ENCODE measurements around the gene OGT.

OGT gene

DNA sequence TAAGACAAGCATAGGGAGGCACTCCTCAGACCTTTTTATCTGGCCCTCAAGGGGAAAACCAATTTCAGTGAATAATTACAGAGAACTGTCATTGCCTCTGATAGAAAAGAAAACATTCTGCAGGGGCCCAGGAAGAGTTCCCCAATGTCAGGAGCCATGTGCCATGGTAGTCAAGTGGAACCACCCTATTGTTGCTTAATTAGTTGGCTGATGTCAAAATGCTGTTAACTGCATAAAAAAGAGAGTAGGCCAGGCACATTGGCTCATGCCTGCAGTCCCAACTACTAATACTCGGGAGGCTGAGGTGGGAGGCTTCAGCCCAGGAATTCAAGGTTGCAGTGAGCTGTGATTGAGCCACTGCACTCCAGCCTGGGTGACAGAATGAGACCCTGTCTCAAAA is 28.6 kb upstream of the OGT start:
- no peak for TF ChIP-seq GLIS2 (tag by site-specific recombination; IDR thresholded peaks at IDR 0.05)
- TF ChIP-seq ZNF311 (tag by site-specific recombination; IDR thresholded peaks at IDR 0.05; ENCODE audit: borderline replicate concordance) = no peak
- no peak for TF ChIP-seq ZNF292 (tag by site-specific recombination; IDR thresholded peaks at IDR 0.05; ENCODE audit: borderline replicate concordance, low read depth)
- no peak for TF ChIP-seq HOXC10 (CRISPR knock-in tag; IDR thresholded peaks at IDR 0.05)
- no peak for TF ChIP-seq ZNF274 (IDR thresholded peaks at IDR 0.05; ENCODE audit: low read length)
- no peak for TF ChIP-seq ZNF274 (tag by site-specific recombination; IDR thresholded peaks at IDR 0.05; ENCODE audit: borderline replicate concordance)
- TF ChIP-seq ZNF23 (tag by site-specific recombination; IDR thresholded peaks at IDR 0.05; ENCODE audit: borderline replicate concordance) = no peak
- TF ChIP-seq ZFP69B (tag by site-specific recombination; IDR thresholded peaks at IDR 0.05) = no peak
- TF ChIP-seq ZNF239 (tag by site-specific recombination; IDR thresholded peaks at IDR 0.05) = no peak
- TF ChIP-seq ZNF140 (tag by site-specific recombination; IDR thresholded peaks at IDR 0.05) = no peak
- no peak for TF ChIP-seq ZNF335 (tag by site-specific recombination; conservative IDR thresholded peaks at IDR 0.05)
- TF ChIP-seq, protein P1, sequence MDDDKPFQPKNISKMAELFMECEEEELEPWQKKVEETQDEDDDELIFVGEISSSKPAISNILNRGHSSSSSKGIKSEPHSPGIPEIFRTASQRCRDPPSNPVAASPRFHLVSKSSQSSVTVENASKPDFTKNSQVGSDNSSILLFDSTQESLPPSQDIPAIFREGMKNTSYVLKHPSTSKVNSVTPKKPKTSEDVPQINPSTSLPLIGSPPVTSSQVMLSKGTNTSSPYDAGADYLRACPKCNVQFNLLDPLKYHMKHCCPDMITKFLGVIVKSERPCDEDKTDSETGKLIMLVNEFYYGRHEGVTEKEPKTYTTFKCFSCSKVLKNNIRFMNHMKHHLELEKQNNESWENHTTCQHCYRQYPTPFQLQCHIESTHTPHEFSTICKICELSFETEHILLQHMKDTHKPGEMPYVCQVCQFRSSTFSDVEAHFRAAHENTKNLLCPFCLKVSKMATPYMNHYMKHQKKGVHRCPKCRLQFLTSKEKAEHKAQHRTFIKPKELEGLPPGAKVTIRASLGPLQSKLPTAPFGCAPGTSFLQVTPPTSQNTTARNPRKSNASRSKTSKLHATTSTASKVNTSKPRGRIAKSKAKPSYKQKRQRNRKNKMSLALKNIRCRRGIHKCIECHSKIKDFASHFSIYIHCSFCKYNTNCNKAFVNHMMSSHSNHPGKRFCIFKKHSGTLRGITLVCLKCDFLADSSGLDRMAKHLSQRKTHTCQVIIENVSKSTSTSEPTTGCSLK (tag by site-specific recombination; IDR thresholded peaks at IDR 0.05) = no peak
- no peak for TF ChIP-seq KLF1 (tag by site-specific recombination; IDR thresholded peaks at IDR 0.05)
- no peak for TF ChIP-seq ZNF561 (tag by site-specific recombination; IDR thresholded peaks at IDR 0.05; ENCODE audit: borderline replicate concordance)
- no peak for TF ChIP-seq ZNF768 (tag by site-specific recombination; IDR thresholded peaks at IDR 0.05)
- no peak for TF ChIP-seq ZNF473 (tag by site-specific recombination; IDR thresholded peaks at IDR 0.05)
- no peak for TF ChIP-seq IKZF3 (tag by site-specific recombination; IDR thresholded peaks at IDR 0.05)
- no peak for TF ChIP-seq ZNF416 (tag by site-specific recombination; IDR thresholded peaks at IDR 0.05)
- no peaks in the 10 kb centered on the region for H3K4me1 ChIP-seq (ENCODE audit: control insufficient read depth, insufficient read depth, low read length)
- no peaks in the 10 kb centered on the region for H3K9me3 ChIP-seq (ENCODE audit: control insufficient read depth, insufficient read depth, low read depth, low read length)
- ChIA-PET POLR2A (no interaction called here), CTCF (interaction anchor here (1.1 kb wide), 1 partner anchor 11 kb away, joined by 7 read pairs; no protein-coding TSS in a partner anchor)
- H3K4me3 ChIP-seq (ENCODE audit: low read depth, low read length) = no peak overlapping the region
- no peak overlapping the region for H3K27ac ChIP-seq (ENCODE audit: extremely low read depth, low read depth, low read length)
- H3K36me3 ChIP-seq (ENCODE audit: control insufficient read depth in 2 of 2, insufficient read depth in 1 of 2, low read length in 2 of 2) = no peaks in the 10 kb centered on the region

DNA sequence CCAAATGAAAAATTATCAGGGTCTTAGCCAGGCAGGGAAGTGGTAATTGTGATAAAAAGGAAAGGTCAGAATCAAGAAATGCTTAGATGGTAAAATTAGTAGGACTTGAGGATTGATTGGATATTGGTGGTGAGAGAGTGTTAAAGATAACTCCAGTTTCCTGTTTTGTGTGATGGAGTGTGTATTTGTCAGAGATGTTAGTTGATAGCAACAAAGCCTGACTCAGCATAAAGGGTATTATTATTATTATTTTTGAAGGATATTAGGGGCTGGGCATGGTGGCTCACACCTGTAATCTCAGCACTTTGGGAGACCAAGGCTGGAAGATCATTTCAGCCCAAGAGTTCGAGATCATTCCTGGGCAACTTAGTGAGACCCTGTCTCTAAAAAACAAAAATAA is 23.6 kb upstream of the OGT start:
- ChIA-PET CTCF (no interaction called here), POLR2A (no interaction called here)
- TF ChIP-seq KLF16 (tag by site-specific recombination; IDR thresholded peaks at IDR 0.05) (no peak), ZNF768 (tag by site-specific recombination; IDR thresholded peaks at IDR 0.05) (no peak), ZNF433 (tag by site-specific recombination; IDR thresholded peaks at IDR 0.05; ENCODE audit: low read depth) (no peak), TCF7L2 (IDR thresholded peaks at IDR 0.05; ENCODE audit: borderline replicate concordance, low read depth, low read length) (no peak), ZNF560 (tag by site-specific recombination; IDR thresholded peaks at IDR 0.05; ENCODE audit: borderline replicate concordance) (no peak), ZNF610 (tag by site-specific recombination; IDR thresholded peaks at IDR 0.05; ENCODE audit: borderline replicate concordance) (no peak)
- no peaks in the 10 kb centered on the region for H3K36me3 ChIP-seq (ENCODE audit: control insufficient read depth in 2 of 2, insufficient read depth in 1 of 2, low read length in 2 of 2)
- H3K4me1 ChIP-seq (ENCODE audit: control insufficient read depth, insufficient read depth, low read length) = no peaks in the 10 kb centered on the region
- no peak overlapping the region for H3K4me3 ChIP-seq (ENCODE audit: low read depth, low read length)
- H3K9me3 ChIP-seq (ENCODE audit: control insufficient read depth, insufficient read depth, low read depth, low read length) = no peaks in the 10 kb centered on the region
- no peak overlapping the region for H3K27ac ChIP-seq (ENCODE audit: extremely low read depth, low read depth, low read length)

DNA sequence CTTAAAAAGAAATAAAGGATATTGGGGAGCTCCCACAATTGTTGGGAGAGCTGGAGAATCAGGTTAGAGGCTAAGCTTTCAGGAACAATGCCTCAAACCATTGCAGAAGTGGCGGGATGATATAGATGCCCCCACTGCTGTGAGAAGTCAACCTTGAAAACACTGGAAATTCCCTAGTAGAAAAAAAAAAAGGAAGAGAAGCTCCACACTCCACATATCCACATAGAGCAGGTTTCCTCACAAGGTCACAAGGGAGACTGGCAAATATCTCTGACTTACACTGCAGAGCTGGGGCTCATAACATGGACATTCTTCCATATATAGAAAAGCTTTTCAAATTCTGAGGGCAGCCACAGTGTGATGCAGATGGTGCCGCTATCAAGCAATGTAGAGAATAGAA is 22.7 kb upstream of the OGT start:
- no peak overlapping the region for H3K4me3 ChIP-seq (ENCODE audit: low read depth, low read length)
- POLR2A ChIA-PET = no interaction called here
- CTCF ChIA-PET = interaction anchor here (0.6 kb wide), 1 partner anchor 24 kb away, joined by 7 read pairs; no protein-coding TSS in a partner anchor
- TF ChIP-seq ZFP37 (tag by site-specific recombination; IDR thresholded peaks at IDR 0.05) (no peak), OVOL3 (tag by site-specific recombination; IDR thresholded peaks at IDR 0.05) (no peak), ZNF404 (tag by site-specific recombination; IDR thresholded peaks at IDR 0.05) (no peak), ZNF354C (tag by site-specific recombination; IDR thresholded peaks at IDR 0.05; ENCODE audit: borderline replicate concordance, low read depth) (no peak), RBAK (tag by site-specific recombination; IDR thresholded peaks at IDR 0.05) (no peak)
- TF ChIP-seq, protein P2, sequence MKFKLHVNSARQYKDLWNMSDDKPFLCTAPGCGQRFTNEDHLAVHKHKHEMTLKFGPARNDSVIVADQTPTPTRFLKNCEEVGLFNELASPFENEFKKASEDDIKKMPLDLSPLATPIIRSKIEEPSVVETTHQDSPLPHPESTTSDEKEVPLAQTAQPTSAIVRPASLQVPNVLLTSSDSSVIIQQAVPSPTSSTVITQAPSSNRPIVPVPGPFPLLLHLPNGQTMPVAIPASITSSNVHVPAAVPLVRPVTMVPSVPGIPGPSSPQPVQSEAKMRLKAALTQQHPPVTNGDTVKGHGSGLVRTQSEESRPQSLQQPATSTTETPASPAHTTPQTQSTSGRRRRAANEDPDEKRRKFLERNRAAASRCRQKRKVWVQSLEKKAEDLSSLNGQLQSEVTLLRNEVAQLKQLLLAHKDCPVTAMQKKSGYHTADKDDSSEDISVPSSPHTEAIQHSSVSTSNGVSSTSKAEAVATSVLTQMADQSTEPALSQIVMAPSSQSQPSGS (tag by site-specific recombination; IDR thresholded peaks at IDR 0.05; ENCODE audit: low read depth) = no peak
- TF ChIP-seq, protein P3, sequence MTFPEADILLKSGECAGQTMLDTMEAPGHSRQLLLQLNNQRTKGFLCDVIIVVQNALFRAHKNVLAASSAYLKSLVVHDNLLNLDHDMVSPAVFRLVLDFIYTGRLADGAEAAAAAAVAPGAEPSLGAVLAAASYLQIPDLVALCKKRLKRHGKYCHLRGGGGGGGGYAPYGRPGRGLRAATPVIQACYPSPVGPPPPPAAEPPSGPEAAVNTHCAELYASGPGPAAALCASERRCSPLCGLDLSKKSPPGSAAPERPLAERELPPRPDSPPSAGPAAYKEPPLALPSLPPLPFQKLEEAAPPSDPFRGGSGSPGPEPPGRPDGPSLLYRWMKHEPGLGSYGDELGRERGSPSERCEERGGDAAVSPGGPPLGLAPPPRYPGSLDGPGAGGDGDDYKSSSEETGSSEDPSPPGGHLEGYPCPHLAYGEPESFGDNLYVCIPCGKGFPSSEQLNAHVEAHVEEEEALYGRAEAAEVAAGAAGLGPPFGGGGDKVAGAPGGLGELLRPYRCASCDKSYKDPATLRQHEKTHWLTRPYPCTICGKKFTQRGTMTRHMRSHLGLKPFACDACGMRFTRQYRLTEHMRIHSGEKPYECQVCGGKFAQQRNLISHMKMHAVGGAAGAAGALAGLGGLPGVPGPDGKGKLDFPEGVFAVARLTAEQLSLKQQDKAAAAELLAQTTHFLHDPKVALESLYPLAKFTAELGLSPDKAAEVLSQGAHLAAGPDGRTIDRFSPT (tag by site-specific recombination; IDR thresholded peaks at IDR 0.05) = no peak

More for the DNA sequence above, 22.7 kb upstream of the OGT start:
- Histone ChIP-seq H3K4me1 (ENCODE audit: control insufficient read depth, insufficient read depth, low read length) (no peaks in the 10 kb centered on the region), H3K27ac (ENCODE audit: extremely low read depth, low read depth, low read length) (no peak overlapping the region), H3K9me3 (ENCODE audit: control insufficient read depth, insufficient read depth, low read depth, low read length) (no peaks in the 10 kb centered on the region), H3K36me3 (ENCODE audit: control insufficient read depth in 2 of 2, insufficient read depth in 1 of 2, low read length in 2 of 2) (no peaks in the 10 kb centered on the region)

All from HEK293 (cell line).